ENCODE results near the gene RUNX2.

DNA sequence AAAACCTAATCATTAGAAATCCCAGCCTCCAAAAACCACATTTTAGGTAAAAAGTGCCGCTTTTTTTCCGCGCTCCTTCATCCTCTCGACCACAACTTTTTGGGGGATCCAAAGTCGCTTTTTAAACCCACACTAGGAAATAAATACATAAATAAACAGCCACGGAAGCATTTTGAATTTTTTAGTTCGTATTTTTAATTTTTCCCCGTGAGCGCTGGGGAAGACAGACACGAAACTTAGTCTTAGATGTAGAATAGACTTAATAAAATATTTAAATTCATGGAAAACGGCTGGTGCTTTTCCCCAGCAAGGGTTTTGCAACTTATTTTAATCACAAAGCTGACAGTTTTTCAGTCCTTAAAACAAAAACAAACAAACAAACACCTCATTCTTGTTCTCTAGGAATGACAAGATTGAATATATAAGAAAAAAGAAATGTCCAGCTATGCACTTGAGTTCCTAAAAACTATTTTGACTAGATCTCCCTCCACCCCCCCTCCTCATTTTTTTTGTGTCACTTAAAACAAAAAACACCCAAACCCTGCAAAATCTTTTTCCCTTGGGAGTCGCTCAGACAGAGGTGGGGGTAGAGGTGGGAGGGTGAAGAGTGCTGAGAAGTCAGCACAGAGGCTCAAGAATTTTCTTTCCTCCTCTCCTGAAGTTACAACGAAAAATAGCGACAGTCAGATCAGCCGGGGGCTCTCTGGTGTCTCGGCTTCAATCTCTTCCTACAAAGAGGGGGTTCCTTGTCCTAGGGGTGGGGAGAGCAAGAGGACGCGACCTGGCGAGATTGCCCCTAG is 93.0 kb downstream of the RUNX2 start:
- TF ChIP-seq, protein P1, sequence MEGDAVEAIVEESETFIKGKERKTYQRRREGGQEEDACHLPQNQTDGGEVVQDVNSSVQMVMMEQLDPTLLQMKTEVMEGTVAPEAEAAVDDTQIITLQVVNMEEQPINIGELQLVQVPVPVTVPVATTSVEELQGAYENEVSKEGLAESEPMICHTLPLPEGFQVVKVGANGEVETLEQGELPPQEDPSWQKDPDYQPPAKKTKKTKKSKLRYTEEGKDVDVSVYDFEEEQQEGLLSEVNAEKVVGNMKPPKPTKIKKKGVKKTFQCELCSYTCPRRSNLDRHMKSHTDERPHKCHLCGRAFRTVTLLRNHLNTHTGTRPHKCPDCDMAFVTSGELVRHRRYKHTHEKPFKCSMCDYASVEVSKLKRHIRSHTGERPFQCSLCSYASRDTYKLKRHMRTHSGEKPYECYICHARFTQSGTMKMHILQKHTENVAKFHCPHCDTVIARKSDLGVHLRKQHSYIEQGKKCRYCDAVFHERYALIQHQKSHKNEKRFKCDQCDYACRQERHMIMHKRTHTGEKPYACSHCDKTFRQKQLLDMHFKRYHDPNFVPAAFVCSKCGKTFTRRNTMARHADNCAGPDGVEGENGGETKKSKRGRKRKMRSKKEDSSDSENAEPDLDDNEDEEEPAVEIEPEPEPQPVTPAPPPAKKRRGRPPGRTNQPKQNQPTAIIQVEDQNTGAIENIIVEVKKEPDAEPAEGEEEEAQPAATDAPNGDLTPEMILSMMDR (IDR thresholded peaks at IDR 0.05) = no peak
- no peak for TF ChIP-seq POLR2A (IDR thresholded peaks at IDR 0.05)
